SKM-1 treated with dmso at 0.1 percent for 144 hours (cell line): ENCODE results near the gene PRKG1.

ENCODE experiments used
- DNase-seq: peaks from one replicate; lab custom pipeline; 2025; ENCODE audit not compliant: unreplicated experiment; lab: John Stamatoyannopoulos, UW

Gene PRKG1

GRCh38 chr10:51076299-51076841, 2.1 kb downstream of the PRKG1 start:
- DNase-seq, result no peak

- DNase-seq, result no peak
Observed at GRCh38 chr10:51077074-51077473, 2.8 kb downstream of the PRKG1 start.

GRCh38 chr10:51077507-51077906, 3.2 kb downstream of the PRKG1 start:
- DNase-seq, result no peak

- no peak for DNase-seq
Observed at GRCh38 chr10:51079331-51079730, 5.0 kb downstream of the PRKG1 start.

- no peak for DNase-seq
Observed at GRCh38 chr10:51079766-51080165, 5.5 kb downstream of the PRKG1 start.

DNA sequence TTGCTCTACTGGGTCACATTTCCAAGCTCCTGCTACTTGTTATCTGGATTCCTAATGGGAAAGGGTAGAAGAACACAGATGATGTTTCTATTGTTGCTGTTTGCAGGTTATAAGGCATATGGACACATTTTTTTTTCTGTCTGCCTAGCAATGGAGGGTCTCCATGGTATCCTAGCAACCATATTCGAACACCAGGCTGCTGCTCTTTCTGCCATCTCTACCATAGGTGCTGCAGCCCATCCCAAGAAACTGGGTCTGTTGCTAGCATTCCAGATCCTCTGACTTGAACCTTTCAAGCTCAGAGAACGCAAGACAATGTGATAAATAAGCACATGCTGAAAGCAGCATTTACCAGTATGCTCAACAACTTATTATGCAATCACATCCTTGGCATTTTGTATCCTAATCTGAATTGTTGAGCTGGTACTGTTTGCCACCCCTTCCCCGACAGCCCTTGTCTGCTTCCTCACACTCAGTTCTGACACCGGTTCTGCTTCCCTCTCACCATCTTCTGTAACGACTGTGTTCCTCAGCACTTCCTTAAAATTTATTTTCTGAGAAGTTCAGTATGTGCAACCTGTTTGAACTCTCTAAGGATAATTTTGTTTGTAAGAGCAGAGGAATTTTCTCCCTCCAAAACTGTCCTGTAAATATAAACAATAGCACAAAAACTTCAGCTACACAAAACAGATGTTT, 6.2 kb downstream of the PRKG1 start:
- peak; percentile 24 for DNase-seq

- DNase-seq, result no peak
Observed at GRCh38 chr10:51082857-51083256, 8.6 kb downstream of the PRKG1 start.

- DNase-seq, result no peak
Observed at GRCh38 chr10:51083356-51083853, 9.1 kb downstream of the PRKG1 start.

- no peak for DNase-seq
Observed at GRCh38 chr10:51085204-51085603, 10.9 kb downstream of the PRKG1 start.

GRCh38 chr10:51086710-51087109, 12.4 kb downstream of the PRKG1 start:
- no peak for DNase-seq

GRCh38 chr10:51087114-51087513, 12.8 kb downstream of the PRKG1 start:
- DNase-seq, result no peak

- DNase-seq, result no peak
Observed at GRCh38 chr10:51090190-51090589, 15.9 kb downstream of the PRKG1 start.

DNA sequence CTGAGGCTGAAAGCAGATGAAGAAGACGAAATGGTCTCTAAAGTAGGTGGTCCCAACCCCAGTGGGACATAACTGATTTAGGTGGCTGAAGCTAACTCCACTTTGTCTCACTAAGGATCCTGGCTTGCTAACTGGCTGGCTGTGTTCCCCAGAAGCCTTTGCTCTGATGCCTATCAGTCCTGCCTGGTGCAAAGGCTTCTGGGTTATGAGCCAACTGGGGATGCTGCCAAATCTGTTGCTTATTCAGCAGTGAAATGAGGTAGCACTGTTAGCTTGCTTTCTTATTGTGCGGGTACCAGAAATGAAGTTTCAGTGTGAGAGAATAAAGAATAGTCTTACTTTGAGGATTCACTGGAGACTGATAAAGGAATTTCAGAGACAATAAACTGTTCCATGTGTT, 18.1 kb downstream of the PRKG1 start:
- no peak for DNase-seq

GRCh38 chr10:51095444-51095843, 21.2 kb downstream of the PRKG1 start:
- DNase-seq, result no peak

DNA sequence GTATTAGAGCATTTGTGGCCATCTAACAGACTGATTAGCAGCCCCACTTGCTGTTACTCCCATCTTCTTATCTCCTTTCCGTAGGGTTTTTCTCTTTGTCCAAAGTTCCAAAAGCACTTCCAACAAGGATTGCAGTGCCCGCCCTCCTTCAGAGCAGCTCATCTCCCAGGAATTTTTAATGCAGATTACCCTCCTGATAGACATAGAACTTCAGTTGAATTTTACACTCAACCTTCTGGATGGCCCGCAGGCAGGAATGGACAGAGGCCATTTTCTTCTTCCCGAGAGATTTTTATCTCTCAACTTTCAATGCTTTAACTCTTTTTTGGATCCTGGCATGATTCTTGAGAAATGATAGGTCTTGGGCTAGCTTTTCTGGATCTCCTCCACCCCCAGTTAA, 23.3 kb downstream of the PRKG1 start:
- DNase-seq, result no peak

GRCh38 chr10:51100221-51100620, 25.9 kb downstream of the PRKG1 start:
- no peak for DNase-seq

GRCh38 chr10:51103554-51104217, 29.4 kb downstream of the PRKG1 start:
- DNase-seq, result no peak

- DNase-seq, result no peak
Observed at GRCh38 chr10:51106311-51106945, 32.1 kb downstream of the PRKG1 start.

DNA sequence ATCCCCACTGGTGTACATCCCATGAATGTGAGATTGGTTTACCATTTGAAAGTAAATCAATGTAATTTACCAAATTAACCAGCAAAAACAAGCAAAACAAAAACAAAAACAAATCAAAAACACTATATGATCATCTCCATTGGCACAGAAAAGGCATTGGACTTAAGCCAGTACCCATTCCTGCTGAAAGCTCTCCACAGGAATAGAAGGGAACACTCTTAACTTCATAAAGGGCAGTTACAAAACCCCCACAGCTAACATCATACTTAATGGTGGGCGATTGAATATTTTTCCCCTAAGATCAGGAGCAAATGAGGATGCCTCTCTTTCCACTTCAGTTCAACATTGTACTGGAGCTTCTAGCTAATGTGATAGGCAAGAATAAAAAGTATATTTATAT, 34.1 kb downstream of the PRKG1 start:
- DNase-seq, result no peak

DNA sequence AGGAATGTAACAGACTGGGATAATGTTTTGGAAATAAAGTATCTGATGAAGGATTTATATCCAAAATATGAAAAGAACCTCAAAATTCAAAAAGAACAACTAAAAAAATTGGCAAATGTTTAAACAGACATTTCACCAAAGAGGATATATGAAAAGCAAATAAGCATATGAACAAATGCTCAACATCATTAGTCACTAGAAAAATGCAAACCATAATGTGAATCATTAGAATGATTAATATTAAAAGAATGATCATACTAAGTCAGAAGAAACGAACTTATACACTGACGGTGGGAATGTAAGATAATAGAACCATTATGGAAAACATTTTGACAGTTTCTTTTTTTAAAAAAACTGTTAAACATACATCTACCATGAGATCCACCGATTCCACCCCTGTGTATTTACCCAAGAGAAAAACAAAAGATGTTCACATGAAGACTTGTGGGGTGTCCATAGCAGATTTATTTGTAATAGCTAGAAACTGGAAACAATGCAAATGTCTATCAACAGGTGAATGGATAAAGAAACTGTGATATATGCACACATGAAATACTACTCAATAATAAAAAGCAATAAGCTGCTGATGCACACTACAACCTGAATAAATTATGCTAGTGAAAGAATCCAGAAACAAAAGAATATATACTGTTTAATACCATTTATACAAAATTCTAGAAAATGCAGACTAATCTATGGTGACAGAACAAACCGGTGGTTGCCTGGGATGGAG, 35.7 kb downstream of the PRKG1 start:
- no peak for DNase-seq

DNA sequence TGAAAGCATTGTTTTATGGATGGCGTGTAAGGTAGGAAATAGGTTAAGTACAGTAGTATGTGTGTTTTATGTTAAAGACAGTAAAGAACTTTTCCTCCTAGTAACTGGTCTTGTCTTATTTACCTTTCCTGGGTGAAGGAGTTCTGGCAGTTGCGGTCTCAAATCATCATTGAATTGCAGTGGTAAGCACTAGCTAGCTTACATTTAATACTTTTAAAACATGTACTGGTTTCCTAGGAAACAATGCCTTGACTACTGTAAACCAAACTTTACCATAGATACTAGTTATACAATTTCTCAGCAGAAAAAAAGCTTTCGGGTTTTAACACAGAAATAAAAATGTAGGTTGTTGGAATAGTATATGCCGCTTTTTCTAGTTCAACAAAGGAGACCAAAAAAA, 37.7 kb downstream of the PRKG1 start:
- DNase-seq, result no peak
